ENCODE data around the gene TTI1.
"Not testable (repeated sequence)": the region's sequence is repeated elsewhere in the genome, so short reads cannot be mapped to it uniquely, and the experiment has no call there.

TTI1 gene

GRCh38 chr20:38011696-38012095 is 21.6 kb downstream of the TTI1 start:
- in situ Hi-C loops (cut with MboI; ENCODE audit: low sequenced_read_pairs, unreplicated experiment) = no loop called here
- no peak for TF ChIP-seq CTCF (IDR thresholded peaks at IDR 0.05; ENCODE audit: borderline replicate concordance, control extremely low read depth, extremely low read depth, insufficient read depth, missing control alignments)
- DNase-seq (ENCODE audit: low spot score) = no peak

DNA sequence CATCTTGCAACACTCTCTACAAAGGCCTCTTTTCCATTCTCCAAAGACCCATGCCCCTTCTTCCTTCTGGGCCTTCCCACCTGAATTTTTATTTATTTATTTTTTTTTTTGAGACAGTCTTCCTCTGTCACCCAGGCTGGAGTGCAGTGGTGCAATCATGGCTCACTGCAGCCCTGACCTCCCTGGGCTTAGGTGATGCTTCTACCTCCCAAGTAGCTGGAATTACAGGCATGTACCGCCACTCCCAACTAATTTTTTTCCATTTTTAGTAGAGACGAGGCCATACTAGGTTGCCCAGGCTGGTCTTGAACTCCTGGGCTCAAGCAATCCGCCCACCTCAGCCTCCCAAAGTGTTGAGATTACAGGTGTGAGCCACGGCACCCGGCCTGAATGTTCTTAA is 23.8 kb downstream of the TTI1 start:
- DNase-seq (ENCODE audit: low spot score); in situ Hi-C loops (cut with MboI; ENCODE audit: low sequenced_read_pairs, unreplicated experiment): not testable (repeated sequence)

- no peak for DNase-seq (ENCODE audit: low spot score)
- in situ Hi-C loops (cut with MboI; ENCODE audit: low sequenced_read_pairs, unreplicated experiment) = no loop called here
- TF ChIP-seq CTCF (IDR thresholded peaks at IDR 0.05; ENCODE audit: borderline replicate concordance, control extremely low read depth, extremely low read depth, insufficient read depth, missing control alignments) = no peak
These were observed 24.9 kb downstream of the TTI1 start for GRCh38 chr20:38008233-38008944.

GRCh38 chr20:38007526-38007925 is 25.7 kb downstream of the TTI1 start:
- TF ChIP-seq CTCF (IDR thresholded peaks at IDR 0.05; ENCODE audit: borderline replicate concordance, control extremely low read depth, extremely low read depth, insufficient read depth, missing control alignments) = no peak
- DNase-seq (ENCODE audit: low spot score) = no peak
- in situ Hi-C loops (cut with MboI; ENCODE audit: low sequenced_read_pairs, unreplicated experiment) = no loop called here

GRCh38 chr20:38005903-38006302 is 27.4 kb downstream of the TTI1 start:
- DNase-seq (ENCODE audit: low spot score) = no peak
- in situ Hi-C loops (cut with MboI; ENCODE audit: low sequenced_read_pairs, unreplicated experiment) = no loop called here
- no peak for TF ChIP-seq CTCF (IDR thresholded peaks at IDR 0.05; ENCODE audit: borderline replicate concordance, control extremely low read depth, extremely low read depth, insufficient read depth, missing control alignments)

DNA sequence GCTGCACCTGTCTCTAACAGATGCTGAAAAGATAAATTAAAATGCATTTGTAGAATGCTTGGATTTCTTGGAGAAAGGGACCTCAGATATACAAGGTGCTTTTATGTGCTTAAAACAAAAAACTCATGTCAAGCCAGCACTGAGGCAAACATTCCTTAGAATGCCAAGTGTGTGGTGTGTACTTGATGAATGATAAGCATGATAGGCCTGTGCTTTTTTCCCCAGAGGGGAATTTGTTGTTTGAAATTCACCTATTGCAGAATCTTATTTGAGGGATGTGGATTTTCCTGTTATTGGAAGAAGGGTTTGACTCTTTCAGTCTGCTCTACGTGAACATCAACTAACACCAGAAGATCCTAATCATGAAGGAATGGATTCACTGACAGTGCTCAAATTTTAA is 28.8 kb downstream of the TTI1 start:
- DNase-seq (ENCODE audit: low spot score) = no peak
- in situ Hi-C loops (cut with MboI; ENCODE audit: low sequenced_read_pairs, unreplicated experiment) = no loop called here
- no peak for TF ChIP-seq CTCF (IDR thresholded peaks at IDR 0.05; ENCODE audit: borderline replicate concordance, control extremely low read depth, extremely low read depth, insufficient read depth, missing control alignments)

- no peak for TF ChIP-seq CTCF (IDR thresholded peaks at IDR 0.05; ENCODE audit: borderline replicate concordance, control extremely low read depth, extremely low read depth, insufficient read depth, missing control alignments)
- no peak for DNase-seq (ENCODE audit: low spot score)
- in situ Hi-C loops (cut with MboI; ENCODE audit: low sequenced_read_pairs, unreplicated experiment) = no loop called here
These were observed 30.8 kb downstream of the TTI1 start for GRCh38 chr20:38002422-38002821.

Measured in GM13976 (cell line).